NCI-H526 treated with DMSO at 0.1 percent for 48 hours (cell line): ENCODE data around the gene PGLYRP3.
A peak's percentile ranks its signal among the peaks of the same experiment; 100 is the strongest.

Experiments
- DNase-seq: peaks from one replicate; lab custom pipeline; 2025; lab: John Stamatoyannopoulos, UW

PGLYRP3 gene, protein sequence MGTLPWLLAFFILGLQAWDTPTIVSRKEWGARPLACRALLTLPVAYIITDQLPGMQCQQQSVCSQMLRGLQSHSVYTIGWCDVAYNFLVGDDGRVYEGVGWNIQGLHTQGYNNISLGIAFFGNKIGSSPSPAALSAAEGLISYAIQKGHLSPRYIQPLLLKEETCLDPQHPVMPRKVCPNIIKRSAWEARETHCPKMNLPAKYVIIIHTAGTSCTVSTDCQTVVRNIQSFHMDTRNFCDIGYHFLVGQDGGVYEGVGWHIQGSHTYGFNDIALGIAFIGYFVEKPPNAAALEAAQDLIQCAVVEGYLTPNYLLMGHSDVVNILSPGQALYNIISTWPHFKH

GRCh38 chr1:153312570-153313186 lies at the start of gene PGLYRP3:
TSS of gene PGLYRP3 (minus strand) at chr1:153312952. CDS start at chr1:153310665, 2,287 bp downstream.
- no peak for DNase-seq

- no peak for DNase-seq
Observed at GRCh38 chr1:153362187-153362775, 49.5 kb upstream of the PGLYRP3 start.

DNA sequence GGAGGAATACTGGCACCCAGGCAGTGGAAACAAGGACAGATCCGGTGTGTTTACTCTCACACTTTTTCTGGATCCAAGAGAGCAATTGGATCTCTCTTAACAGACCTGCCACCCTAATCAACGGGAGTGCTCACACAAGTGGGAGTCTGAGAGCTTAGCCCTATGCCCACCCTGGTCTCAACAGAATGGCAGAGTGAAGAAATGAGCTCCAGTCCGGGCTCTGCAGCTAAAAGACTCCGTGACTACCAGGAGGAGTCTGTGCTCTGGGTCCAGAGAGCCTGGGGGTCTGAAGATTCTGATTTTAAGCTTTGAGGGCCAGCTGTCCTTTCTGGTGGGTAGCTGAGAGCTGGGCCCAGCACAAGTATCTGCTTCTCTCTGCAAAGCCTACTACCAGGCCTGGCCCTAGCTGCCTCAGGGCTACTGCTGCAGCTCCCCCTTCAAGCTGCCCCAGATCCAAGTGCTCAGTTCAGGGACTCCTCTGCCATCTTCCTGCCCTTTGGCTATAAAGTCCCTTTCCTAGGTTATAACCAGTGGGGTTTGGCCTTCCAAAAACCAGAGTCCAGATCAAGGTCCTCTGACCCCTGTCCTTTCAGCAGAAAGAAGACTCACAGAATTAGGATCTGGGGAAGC lies 48.8 kb upstream of the PGLYRP3 start:
- no peak for DNase-seq

GRCh38 chr1:153360592-153361479 lies 48.1 kb upstream of the PGLYRP3 start:
- DNase-seq: no peak

DNA sequence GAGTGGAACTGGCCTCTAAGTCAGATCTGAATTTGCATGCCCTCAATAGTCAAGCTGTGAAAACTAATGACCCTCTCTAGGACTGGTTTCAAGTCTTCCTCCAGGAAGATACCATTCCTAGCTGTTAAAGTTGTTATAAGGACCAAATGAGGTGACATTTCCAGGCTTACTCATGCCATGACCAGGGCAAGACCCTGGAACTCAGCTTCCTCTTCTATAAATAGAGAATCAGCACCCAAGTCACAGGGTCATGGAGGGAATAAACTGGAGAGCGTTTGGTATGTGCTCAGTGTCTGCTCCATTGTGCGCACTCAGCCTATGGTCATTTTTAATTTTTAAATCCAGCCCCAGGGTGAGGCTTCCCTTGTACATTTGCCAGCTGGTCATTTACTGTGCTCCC lies 47.4 kb upstream of the PGLYRP3 start:
- DNase-seq: no peak

GRCh38 chr1:153359241-153359640 lies 46.5 kb upstream of the PGLYRP3 start:
- no peak for DNase-seq

GRCh38 chr1:153358691-153358975 lies 45.9 kb upstream of the PGLYRP3 start:
- no peak for DNase-seq

GRCh38 chr1:153357853-153358690 lies 45.3 kb upstream of the PGLYRP3 start, which contains the start of gene S100A9:
TSS of gene S100A9 (plus strand) at chr1:153357854. CDS start at chr1:153358284, 430 bp downstream.
- DNase-seq: no peak

DNA sequence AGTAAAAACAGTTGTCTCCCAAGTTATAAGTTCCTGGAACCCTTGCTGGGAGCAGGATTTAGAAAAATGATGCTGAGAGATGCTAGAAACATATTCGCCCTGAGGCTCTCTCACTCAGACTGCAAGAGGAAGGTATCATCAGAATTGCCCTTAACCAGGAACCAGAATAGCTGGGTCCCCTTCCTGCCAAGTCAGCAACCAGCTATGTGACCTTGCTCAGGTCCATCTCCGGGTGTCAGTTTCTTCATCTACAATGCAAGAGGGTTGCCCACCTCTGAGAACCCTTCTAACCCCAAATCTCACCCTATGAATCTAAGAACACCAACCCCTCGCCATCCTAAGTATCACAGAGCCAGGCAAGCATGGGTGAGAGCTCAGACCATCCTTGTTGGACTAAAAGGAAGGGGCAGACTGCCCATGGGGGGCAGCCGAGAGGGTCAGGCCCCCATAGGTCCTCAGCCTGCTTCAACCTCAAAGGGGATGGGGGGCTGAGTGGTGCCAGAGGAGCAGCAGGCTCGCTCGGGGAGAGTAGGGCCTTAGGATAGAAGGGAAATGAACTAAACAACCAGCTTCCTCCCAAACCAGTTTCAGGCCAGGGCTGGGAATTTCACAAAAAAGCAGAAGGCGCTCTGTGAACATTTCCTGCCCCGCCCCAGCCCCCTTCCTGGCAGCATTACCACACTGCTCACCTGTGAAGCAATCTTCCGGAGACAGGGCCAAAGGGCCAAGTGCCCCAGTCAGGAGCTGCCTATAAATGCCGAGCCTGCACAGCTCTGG lies 44.5 kb upstream of the PGLYRP3 start:
- no peak for DNase-seq

GRCh38 chr1:153356392-153357075 lies 43.8 kb upstream of the PGLYRP3 start:
- no peak for DNase-seq

DNA sequence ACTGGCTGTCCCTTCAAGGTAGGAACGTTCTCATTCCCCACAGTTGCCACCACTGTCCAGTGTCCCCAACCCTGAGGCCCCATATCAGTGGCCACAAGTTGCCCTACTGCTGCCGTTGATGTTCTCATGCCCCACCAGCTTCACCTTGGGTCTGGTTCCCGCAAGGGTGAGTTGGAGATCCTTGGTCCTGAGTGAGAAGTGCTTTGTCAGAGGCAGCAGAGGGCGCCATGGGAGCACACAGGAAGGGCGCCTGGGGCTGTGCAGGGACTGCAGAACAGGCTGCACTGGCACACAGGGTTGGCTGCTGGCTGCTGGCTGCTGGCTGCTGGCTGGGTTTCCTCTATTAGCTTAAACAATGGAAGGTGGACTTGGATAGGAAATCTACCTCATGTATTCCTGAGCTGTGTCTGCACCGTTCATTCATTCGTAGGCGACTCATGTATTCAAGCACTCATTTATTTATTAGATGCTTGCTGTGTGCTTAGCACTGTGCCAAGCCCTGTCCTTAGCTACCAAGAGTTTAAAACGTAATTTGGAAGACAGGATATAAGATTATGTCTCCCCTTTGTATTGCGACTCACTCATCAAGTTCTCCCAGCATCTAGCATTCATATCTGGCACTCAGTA lies 42.8 kb upstream of the PGLYRP3 start:
- DNase-seq: peak; percentile 77

- DNase-seq: no peak
Observed at GRCh38 chr1:153354515-153355193, 41.9 kb upstream of the PGLYRP3 start.

GRCh38 chr1:153353226-153353947 lies 40.6 kb upstream of the PGLYRP3 start:
- DNase-seq: no peak

DNA sequence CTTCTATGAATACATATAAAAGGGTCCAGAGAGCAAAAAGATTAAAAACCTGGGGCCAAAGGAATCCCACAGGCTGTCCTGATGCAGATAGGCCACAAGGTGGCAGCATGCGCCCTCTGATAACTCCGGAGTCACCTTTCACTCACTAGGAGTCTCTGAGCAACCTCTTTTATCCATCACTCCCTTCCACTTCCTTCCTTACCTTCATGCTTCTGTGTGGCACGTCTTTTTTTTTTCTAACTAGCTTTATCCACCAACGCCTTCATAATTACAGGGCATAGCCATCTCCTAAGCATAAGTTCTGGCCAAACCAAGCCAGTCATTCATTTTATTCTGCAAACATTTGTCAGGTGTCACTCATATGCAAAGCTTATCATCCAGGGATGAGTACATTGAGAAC lies 39.8 kb upstream of the PGLYRP3 start:
- peak; percentile 76 for DNase-seq

DNA sequence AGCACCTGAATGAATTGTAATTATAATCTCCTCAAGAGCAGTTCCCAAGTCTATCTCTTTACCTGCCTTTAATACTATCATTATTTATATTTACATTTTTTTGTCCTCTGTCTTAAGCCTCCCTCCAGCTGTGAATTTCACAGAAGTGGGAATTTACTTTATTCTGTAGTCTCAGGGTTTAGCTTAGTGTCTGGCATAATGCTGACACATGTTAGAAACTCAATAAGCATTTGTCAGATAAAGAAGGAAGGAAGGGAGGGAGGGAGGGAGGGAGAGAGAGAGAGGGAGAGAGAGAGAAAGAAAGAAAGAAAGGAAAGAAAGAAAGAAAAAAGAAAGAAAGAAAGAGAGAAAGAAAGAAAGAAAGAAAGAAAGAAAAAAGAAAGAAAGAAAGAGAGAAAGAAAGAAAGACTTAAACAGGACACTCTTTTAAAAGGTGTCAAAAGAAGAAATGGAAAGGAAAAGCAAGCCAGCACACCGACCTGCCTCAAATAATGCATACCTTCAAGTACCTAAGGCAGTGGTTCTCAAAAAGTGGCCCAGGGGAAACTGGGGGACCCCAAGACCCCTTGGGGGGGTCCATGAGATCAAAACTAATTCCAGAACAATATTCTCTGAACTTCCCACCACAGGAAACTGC lies 37.7 kb upstream of the PGLYRP3 start:
- no peak for DNase-seq

DNA sequence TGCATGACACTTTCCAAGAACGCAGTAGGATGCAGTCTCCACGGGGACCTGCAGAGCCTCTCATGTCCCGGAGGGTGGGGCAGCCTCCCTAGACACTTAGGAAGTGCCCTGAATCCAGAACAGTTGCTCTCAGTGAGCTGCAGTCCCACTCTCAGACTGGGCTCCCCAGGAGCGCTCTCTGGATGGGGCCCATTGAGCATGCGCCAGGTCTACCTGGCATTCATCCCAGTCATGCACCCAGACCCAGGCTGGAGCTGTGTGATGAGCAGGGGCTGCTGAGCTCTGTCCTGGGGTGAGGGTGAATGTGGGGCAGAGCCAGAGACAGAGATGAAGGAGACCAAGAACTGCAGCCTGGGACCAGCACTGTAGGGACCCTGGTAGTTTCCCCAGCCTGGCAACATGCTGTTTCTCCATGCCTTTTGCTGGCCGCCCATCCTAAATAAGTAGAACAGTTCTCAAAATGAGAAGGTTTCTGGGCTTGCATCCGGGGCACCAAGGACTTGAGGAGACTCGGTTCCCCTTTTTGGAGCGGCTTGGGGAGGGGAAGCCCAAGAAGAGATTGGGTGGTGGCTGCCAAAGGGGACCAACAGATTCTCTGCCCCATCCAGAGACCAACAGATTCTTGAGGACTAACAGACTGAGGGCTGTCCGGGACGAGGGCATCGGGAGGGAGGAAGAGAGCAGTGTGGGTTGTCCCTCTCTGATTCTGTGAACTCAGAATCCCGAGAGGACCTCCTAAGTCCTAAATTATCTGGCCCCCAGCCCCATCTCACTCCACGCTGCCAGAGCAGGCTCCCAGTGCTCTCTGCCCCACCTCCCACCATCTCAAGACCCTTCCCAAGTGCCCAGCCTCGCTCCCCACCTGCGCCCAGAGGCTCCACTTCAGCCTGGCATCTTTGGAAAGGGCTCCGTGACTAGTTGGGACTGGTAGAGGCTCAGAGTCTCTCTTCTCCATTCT lies 36.9 kb upstream of the PGLYRP3 start:
- no peak for DNase-seq
